ENCODE measurements around the gene TMEM178A.

The TMEM178A gene

DNA sequence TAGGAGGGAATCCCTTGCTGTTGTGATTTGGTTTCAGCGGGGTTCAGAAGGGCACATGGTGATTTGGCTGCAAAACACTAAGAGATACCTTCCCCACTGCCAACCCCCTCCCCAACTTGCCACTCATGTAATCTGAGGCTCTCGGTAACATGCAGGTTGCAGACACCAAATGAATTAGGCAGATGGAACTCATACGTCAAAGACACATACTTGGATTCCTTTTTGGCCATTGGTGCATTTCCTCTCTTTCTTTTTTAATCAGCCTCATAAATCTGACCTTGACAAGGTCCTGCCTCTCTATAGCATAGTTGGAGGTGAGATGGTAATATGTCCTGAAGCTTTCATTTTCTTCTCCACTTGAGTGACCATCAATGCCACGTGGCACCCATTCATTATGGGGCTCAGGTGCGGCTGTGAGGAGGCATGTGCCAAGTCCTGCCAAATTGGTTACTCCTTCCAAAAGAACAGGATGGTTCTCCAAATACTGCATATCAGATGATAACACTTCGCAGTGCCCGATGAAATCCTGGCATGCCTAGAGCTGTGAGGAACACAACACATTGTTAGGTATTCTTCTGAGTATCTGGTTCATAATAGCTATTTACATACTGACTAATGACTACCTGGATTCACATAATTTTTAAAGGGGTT lies 8.3 kb upstream of the TMEM178A start:
- TF ChIP-seq CTCF (conservative IDR thresholded peaks at IDR 0.05; ENCODE audit: control insufficient read depth, insufficient read depth, low read depth, low read length): no peak
- no peak for DNase-seq (ENCODE audit: low read depth)

DNA sequence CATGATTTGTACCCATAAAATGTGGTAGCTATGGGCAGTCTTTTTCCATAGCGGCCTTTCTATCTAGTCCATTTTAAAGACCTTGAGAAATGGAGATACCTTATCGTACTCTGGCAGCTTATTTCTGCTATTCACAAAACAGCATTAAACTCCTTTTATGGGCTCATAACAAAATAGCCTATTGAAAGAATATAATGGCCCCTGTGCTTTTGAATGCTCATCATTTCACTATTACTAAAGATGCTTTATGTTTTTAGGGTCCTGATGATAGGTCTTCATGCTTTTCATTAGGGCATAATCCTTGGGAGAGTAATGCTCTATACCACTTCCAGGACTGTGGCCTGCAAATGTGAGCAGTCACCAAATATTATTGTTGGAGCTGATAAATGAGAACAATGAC lies 7.3 kb upstream of the TMEM178A start:
- no peak overlapping the region for H3K4me3 ChIP-seq (ENCODE audit: control insufficient read depth, low read depth, low read length)
- TF ChIP-seq CTCF (conservative IDR thresholded peaks at IDR 0.05; ENCODE audit: control insufficient read depth, insufficient read depth, low read depth, low read length): no peak
- DNase-seq (ENCODE audit: low read depth): no peak

More for the DNA sequence above, 8.3 kb upstream of the TMEM178A start:
- no peak overlapping the region for H3K4me3 ChIP-seq (ENCODE audit: control insufficient read depth, low read depth, low read length)

DNA sequence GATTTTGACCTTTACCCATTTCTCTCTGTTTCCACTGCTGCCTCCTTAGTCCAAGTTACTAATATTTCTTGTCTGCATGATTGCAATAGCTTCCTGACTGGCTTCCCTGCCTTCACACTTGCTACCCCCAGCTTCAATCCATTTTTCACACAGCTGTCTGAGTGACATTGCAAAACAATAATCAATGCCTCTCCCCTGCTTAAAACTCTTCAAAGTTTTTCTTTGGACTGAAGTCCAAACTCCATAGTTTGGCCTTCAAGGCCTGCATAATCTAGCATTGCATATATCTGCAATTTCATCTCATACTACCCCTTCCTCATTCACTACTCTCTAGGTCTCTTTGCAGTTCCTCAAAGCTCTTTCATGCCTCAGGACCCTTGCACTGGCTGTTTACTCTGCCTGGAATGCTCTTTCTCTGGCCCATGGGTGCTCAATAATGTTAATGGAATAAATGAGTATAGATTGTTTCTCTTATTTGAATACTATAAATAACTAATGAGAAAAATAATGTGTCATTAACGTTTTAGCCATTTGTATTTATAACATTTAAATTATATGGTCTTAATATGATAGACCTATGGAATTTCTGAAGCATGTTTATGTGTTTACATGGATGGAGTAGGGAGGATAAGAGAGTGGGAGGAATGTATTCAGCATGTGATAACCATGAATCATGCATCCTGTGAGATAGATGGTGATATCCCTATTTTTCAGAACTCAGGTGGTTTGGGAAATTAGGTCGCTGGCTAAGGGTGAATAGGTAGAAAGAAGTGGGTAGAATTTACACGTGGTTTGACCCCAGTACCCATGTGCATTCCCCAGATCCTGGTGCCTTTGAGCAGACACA lies 5.7 kb upstream of the TMEM178A start:
- no peak for TF ChIP-seq CTCF (conservative IDR thresholded peaks at IDR 0.05; ENCODE audit: control insufficient read depth, insufficient read depth, low read depth, low read length)

GRCh38 chr2:39660612-39661236 lies 5.0 kb upstream of the TMEM178A start:
- DNase-seq (ENCODE audit: low read depth): no peak
- TF ChIP-seq CTCF (conservative IDR thresholded peaks at IDR 0.05; ENCODE audit: control insufficient read depth, insufficient read depth, low read depth, low read length): no peak
- no peak overlapping the region for H3K4me3 ChIP-seq (ENCODE audit: control insufficient read depth, low read depth, low read length)

More for the DNA sequence above, 5.7 kb upstream of the TMEM178A start:
- H3K4me3 ChIP-seq (ENCODE audit: control insufficient read depth, low read depth, low read length): no peak overlapping the region
- no peak for DNase-seq (ENCODE audit: low read depth)

DNA sequence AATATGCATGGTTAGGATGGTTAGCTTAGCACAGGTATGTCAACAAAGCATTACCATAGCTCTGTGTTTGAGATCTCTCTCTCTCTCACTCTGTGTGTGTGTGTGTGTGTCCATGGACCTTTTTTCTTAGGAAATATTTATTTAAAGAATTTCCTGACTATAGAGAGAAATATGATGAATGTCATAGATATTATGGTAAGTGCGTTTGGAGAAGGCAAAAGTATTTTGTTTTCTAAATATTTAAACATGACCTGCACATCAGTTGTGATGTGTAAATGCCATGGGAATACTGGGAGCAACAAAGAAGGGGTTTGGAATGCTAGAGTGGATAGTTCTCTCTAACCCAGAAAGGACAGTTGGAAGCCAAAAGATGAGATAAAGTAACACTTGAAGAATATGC lies 3.9 kb upstream of the TMEM178A start:
- no peak overlapping the region for H3K4me3 ChIP-seq (ENCODE audit: control insufficient read depth, low read depth, low read length)
- TF ChIP-seq CTCF (conservative IDR thresholded peaks at IDR 0.05; ENCODE audit: control insufficient read depth, insufficient read depth, low read depth, low read length): no peak
- no peak for DNase-seq (ENCODE audit: low read depth)

DNA sequence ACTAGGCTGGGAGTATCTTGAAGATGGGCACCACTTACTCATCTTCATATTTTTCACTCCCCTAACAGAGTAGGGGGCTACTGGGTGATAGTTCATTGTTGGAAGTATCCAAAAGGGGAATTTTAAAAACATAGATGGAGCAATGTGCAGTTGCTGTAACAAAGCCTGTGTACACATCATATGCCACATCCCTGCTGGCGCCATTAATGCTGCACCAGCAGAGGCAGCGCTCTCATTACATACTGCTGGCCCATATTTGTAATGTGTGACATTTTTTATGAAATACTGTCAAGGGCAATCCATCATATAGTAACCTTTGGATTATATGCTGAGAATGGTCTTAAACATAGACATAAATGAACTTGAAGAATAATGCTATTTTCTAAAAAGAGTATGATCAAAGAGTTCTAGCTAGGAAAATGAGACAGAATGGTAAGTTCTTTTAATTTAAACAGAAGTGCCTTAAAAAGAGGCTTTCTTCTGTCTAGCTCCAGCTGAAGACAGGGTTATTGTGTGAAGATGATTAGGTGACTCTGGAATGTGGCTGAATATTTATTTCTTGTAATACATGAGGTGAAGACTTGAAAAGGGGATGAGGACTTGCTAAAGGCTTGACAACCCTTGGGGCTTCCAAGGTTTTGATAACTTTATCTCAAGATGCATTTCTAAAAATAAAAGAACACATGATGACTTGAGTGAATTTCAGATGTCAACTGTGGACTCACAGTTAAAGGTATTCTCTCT lies 2.4 kb upstream of the TMEM178A start:
- H3K4me3 ChIP-seq (ENCODE audit: control insufficient read depth, low read depth, low read length): no peak overlapping the region
- TF ChIP-seq CTCF (conservative IDR thresholded peaks at IDR 0.05; ENCODE audit: control insufficient read depth, insufficient read depth, low read depth, low read length): no peak
- no peak for DNase-seq (ENCODE audit: low read depth)

All from fibroblast of mammary gland (primary cell).